Dermis microvascular lymphatic vessel endothelial cell (primary cell): ENCODE data around the gene CCNE1. TPM values are rescaled to one million over a fixed set of nuclear protein-coding genes. Genes with fewer than 3 reads are reported as not detected.
"Not testable (repeated sequence)": the region's sequence is repeated elsewhere in the genome, so short reads cannot be mapped to it uniquely, and the experiment has no call there.

ENCODE experiments used
- DNase-seq, 2 donors: peaks; one replicate each; pipeline versions ENCODE4 v3.0.0 to v3.0.0-alpha.2; 2010; ENCODE audit warnings: low read depth in 2 of 2
- total RNA-seq: library from RNA; depleted of rRNA; stranded (reverse); fragments of >200 nt; gene quantifications from 2 replicates; pipeline ENCODE4 v1.2.1, GENCODE V29; 2014

Gene CCNE1
- total RNA-seq, 1 donor from 2014 or later, result 4.0 TPM

DNA sequence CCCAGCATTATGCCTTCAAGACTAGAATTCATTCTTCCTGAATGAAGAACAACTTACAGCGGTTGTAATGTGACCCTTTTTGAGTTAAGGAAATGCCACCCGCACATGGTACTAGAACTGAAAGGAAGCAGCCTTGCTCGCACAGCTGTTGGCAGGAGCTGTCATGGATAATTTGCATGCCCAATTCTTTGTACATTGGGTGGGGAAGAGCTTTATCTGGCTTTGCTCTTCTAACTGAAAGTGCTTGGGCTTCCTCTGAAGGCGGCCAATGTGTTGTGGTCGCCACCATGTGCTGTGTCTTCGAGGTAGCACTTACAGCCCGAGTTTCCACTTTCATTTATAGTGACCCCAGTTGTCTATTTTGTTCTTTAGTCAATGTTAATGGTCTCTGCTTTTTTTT lies 3.4 kb downstream of the CCNE1 start:
- DNase-seq, result no peak

DNA sequence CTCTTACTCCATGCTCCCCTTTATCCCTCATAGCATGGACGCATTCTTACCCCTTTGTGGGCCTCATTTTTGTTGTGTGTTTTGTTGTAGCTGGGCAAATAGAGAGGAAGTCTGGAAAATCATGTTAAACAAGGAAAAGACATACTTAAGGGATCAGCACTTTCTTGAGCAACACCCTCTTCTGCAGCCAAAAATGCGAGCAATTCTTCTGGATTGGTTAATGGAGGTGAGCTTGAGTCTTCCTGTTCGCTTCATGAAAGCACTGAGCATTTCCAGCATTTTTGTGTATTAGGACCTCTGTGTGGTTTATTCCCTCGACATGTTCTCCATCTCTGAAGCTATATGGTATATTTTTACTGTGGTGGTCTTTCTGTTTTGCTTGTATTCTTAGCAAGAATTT lies 5.5 kb downstream of the CCNE1 start:
- no peak for DNase-seq

DNA sequence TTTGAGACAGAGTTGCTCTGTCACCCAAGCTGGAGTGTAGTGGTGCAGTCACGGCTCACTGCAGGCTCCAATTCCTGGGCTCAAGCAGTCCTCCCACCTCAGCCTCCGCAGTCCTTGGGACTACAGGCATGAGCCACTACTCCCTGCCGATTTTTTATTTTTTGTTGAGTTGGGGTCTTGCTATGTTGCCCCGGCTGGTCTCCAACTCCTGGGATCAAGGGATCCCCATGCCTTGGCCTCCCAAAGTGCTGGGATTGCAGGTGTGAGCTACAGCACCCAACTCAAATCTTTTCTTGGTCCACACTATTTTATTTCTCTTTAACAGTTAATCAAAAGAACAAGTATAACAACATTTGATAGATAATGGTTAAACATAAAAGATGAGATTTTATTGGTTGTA lies 7.5 kb downstream of the CCNE1 start:
- DNase-seq, result no peak

DNA sequence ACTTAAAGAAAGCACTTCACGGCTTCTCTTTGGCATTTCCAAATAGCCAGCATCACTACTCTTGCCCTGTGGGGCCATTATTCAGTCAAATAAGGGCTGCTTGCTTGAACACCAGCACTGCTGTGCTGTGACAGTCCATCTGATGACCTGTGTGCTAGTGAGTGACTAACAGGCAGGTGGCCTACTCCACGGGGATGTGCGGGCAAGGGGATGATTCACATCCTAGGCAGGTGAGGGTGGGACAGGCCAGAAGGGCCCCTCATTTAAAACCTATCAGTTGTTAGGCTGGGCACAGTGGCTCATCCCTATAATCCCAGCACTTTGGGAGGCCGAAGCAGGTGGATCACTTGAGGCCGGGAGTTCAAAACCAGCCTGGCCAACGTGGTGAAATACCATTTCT lies 8.2 kb downstream of the CCNE1 start:
- no peak for DNase-seq

DNA sequence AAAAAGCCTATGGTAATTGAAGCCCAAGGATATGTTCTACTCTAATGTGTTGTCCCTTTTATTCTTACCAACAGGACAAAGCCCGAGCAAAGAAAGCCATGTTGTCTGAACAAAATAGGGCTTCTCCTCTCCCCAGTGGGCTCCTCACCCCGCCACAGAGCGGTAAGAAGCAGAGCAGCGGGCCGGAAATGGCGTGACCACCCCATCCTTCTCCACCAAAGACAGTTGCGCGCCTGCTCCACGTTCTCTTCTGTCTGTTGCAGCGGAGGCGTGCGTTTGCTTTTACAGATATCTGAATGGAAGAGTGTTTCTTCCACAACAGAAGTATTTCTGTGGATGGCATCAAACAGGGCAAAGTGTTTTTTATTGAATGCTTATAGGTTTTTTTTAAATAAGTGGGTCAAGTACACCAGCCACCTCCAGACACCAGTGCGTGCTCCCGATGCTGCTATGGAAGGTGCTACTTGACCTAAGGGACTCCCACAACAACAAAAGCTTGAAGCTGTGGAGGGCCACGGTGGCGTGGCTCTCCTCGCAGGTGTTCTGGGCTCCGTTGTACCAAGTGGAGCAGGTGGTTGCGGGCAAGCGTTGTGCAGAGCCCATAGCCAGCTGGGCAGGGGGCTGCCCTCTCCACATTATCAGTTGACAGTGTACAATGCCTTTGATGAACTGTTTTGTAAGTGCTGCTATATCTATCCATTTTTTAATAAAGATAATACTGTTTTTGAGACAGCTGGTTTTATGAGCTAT lies 12.0 kb downstream of the CCNE1 start:
- no peak for DNase-seq

DNA sequence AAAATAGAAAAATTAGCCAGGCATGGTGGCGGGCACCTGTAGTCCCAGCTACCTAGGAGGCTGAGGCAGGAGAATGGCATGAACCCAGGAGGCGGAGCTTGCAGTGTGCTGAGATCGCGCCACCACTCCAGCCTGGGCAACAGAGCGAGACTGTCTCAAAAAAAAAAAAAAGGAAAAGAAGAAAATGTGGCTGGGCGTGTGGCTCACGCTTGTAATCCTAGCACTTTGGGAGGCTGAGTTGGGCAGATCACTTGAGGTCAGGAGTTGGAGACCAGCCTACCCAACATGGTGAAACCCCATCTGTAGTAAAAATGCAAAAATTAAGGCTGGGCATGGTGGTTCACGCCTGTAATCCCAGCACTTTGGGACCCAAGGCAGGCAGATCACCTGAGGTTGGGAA lies 13.5 kb downstream of the CCNE1 start:
- not testable (repeated sequence) for DNase-seq

DNA sequence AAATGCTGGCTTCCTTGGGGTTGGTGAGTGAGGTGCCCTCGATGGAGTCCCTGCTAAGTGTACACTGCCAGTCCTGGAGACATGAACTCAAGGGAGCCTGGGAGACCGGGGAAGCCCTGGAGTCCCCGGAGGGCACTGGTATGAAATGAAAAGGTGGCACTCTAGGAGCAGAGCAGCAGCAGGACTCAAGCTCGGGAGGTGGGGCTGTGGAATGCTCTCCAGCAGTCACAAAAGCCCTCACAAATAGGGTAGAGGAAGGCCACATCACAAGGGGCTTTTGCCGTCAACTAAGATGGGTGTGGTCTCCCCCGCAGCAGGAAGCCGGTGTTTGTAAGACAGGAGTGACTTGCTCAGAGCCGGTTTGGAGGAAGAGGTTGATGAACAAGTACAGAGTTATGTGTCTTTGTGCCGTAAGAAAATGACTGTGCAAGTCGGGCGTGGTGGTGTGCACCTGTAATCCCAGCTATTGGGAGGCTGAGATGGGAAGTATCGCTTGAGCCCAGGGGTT lies 19.3 kb downstream of the CCNE1 start:
- DNase-seq, result no peak

DNA sequence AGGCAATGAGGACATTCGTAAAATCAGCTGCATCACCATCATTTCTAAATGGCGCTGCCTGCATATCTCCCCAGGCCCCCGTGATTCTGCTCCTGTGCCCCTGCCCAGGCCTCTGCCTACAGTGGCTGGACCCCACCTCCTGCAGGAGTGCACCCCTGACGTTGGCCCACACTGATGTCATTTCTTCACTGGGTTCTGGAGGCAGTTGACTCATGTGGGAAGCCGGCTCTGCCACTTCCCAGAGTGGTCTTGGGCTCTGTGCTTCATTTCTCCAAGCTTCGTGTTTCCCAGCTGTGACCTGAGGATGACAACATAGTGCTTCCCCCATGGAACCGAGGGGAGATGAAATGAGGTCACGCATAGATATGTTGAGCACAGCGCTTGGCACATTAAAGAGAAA lies 19.9 kb downstream of the CCNE1 start:
- no peak for DNase-seq

DNA sequence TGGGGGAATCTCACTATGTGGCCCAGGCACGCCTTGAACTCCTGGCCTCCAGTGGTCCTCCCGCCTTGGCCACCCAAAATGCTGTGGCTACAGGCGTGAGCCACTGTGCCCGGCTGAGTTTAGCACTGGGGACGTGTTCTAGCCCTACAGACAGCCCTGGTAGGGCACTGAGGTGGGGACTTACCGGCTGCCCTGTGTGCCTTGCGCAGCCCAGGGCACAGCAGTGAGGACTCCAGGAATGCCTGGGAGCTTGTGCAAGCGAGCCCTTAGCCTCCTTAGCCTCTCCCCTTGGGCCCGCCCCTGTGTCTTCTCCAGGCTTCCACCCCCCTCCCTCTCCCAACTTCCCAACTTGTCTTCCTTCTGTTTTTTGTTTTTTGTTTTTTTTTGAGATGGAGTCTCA lies 21.0 kb downstream of the CCNE1 start:
- no peak for DNase-seq

DNA sequence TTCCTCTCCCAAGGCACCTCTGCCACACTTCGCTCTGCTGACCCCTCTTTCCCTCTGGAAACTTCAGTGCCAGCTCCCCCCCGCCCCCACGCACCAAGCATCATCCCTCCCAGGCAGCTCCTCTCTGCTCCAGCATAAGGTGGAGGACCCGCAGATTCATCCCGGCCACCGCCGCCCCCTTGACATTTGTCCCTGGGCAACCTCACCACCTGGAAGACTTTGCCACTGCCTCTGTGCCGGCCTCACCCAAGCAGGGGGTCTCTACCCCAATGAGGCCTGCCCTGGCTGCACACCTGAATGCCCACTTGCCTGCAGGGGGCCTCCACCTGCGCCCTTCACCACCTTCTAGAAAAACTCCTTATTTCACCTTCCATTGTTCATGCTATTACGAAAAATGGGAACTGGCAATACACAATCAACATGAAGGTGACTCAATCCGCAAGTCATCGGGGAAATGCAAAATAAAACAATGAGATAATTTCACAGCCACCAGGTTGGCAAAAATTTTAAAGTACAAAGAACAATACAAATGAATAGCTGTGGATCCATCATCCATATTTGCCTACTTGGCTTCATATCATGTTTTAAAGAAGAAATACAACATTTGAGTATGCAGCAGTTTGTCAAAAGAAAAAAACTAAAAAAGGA lies 21.9 kb downstream of the CCNE1 start:
- DNase-seq, result no peak

DNA sequence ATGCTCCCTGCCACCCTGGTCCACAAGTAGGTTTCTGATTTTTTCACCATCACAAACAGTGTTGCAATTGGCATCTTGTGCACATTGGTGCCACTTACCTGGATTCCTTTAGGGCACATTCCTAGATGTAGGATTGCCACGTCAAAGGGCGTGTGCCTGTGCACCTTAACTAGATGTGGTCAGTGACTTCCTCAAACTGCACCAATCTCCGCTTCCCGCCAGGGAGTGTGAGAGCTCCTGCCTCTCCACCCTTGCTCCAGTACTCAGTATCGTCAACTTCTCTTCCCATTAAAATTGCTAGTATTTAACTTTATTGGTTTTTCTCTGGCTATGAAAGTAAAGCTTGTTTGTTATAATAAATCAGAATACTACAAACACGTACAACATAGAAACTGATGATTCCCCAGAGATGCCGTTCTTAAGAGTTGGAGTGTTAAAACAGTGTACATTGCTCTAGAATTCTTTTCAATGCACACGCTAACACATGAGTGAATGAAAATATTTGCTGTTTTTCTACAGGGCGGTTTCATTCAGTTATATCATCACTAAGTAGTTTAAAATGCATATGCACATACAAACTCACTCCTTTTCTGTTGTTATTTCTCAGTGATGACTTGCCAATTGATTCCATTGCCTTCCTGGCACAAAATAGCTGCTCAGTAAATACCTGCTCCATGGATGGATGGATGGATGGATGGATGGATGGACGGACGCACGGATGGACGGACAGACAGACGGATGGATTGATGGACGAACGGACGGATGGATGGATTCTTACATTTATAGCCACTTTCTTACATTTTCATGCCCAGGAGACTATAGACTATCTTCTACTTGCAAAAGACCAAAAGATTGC lies 23.4 kb downstream of the CCNE1 start:
- DNase-seq, result no peak

DNA sequence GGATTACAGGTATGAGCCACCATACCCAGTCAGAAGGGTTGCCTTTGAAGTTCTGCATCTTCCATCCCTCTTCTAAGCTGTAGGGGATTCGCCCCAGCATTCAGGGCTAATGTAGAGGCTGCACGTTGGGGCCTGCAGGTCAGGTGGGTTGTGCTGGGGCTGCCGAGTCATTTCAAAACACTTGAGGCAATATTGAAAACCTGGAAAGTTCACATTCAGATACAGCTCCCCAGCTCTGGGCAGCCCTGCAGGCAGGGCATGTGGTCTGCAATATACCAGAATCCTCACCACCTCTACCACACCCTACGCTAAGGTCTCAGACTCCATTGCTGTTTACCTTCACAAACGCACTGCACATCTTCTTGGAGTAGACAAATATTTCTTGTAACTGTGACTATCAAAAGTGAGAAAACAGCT lies 24.6 kb downstream of the CCNE1 start:
- DNase-seq, result no peak

DNA sequence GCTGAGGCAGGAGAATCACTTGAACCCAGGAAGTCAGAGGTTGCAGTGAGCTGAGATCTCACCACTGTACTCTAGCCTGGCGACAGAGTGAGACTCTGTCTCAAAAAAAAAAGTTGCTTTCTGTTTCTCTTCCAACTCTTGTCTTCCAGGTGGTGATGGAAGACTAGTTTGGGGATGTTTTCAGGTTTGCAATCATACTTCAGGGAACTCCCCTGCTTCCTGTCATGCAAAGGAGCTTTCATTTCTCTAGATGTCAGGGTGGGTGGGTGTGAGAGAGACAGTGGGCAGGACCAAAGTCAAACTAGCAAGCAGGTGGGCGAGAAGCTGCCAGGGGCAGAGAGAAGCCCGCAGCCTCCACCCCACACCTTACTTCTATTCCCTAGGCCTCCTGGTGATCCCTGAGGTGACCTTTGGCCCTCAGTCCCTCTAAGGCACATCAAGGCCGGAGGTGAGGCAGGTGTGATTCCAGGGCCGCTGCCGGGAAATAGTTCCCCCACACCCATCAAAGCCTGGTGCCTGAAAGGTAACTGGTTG lies 25.7 kb downstream of the CCNE1 start:
- no peak for DNase-seq

DNA sequence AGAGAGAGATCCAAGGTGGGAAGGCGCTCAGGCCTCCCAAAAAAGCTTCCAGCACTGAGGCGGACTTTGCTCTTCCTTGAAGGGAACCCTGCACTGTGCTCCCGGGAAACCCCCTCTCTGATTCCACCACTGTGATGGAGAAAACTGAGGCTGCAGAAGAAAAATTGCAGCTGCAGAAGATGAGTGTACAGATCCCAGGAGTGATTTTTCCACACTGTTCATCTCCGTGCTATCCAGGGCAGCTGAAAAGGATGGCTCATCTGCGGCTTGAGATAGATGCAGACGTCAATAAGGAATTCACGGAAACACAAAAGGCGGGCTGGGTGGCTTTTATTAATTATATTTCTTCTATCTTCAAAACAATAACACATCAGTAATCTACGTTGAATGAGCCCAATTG lies 26.2 kb downstream of the CCNE1 start:
- no peak for DNase-seq

DNA sequence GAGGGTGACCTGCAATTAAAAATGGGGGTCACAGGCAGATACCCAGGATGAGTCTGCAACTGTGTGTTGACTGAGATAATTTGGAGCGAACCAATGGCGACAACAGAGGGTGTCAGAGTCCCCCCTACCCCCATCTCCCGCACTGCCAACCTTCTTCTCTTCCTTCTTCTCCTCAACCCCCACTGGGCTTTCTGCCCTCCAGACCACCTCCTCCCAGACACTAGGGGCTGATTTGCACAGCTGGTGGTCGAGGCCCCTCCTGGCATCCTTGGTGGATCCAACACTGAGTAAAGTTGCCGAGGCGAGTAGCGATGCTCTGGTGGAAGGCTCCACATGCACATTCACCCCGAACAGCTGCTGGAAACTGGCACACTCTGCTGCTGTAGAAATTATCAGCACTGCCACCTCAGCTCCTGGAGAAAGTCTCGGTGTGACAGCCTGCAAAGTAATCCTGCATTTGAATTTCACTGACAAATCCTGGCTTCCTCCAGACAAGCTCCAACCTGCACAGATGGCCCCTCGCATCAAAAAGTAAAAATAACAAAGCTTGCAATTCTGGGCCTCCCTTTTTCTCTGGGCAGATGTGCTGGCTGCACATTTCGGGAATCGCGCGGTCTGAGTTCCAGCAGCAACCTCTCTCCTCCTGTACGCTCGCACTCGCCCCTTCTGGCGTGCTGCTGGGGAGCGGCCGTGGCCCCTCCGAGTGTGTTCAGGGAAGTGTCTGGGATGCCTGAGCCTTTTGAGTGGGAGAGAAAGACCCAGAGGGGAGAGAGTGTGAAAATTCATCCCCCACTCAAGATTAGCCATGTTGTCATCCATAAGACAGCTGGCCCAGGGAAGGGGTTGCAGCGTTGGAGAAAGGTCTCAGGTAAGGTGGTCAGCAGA lies 28.5 kb downstream of the CCNE1 start:
- no peak for DNase-seq

DNA sequence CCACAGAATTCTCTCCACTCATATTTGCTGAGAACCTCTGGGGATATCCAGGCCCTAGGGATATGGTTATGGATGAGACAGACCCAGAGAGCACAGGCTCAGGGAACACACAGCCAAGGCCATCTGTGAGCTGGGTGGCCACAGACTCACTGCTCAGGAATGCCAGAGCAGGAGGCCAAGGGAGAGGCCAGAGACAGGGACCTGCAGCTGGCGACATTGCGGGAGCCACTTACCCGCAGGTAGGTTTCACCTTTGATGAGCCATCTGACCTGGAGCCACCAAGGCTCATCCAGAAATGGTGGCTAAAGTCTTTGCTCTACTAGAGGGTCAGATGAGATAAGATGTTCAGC lies 29.4 kb downstream of the CCNE1 start:
- no peak for DNase-seq

DNA sequence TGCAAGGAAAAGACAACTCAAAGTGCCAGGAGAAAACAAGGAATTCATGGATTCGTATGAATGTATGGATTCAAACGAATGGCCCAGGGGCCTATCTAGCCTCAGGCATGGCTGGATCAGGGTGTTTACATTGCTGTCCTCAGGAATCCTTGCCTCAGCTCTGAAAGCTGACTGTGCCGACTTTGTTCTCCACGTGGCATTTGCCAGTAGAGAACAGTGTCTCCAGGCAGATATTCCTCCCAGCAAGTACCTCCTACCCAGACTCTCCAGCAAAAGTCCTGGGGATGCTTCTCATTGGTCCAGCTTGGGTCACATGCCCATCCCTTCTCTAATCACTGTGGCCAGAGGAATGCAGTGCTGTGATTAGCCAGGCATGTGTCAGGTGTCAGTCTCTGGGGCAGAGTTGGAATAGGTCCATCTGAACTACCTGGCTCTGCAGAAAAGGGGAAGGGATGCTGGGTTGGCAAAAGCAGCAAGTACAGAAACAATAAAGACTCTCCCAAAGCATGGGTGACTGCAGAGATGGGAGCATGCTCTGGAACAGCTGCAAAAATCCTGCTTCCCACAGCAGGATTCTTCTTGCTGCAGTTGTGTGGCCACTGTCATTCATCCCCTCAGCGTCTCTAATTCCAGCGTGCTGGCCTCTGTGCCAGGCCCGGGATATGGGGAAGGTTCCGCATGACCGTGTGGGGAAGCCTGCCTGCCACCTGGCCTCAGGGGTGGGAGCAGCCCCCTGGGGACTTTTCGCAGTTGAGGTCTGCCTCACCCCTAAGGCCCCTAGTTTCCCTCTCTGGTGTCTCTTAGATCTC lies 30.0 kb downstream of the CCNE1 start:
- DNase-seq, result peak in 1 of 2 donors; percentile 37

DNA sequence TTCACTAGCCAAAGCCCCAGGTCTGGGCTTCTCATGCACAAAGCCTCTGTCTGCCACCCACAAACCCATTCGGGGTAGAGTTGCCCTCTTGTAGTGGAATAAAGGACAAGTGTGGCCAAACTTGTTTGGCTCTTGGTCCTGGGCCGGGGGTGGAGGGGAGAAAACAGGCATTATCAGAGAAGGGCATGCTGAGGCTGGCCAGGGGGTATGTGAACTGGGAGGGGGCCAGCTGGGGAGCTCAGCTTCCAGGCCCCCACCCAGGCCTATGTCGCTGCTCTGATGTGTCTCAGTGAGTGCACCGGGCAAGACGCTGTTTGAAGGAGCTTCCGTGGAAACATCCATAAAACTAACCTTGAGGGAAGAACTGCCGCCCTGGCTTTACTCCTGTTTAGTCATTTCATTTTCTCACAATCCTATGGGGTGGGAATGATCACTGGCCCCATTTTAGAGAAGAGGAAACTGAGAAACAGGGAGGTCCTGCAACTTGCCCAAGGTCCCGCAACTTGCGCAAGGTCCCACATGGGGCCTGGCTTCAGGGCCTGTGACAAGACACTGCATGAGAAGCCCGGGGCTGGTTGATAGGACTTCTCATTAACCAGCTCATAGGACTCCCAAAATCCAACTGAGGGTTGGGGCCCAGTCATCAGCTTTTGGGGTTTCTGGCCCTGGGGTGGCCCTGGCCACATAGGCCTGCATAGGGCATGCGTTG lies 30.8 kb downstream of the CCNE1 start:
- DNase-seq, result no peak

DNA sequence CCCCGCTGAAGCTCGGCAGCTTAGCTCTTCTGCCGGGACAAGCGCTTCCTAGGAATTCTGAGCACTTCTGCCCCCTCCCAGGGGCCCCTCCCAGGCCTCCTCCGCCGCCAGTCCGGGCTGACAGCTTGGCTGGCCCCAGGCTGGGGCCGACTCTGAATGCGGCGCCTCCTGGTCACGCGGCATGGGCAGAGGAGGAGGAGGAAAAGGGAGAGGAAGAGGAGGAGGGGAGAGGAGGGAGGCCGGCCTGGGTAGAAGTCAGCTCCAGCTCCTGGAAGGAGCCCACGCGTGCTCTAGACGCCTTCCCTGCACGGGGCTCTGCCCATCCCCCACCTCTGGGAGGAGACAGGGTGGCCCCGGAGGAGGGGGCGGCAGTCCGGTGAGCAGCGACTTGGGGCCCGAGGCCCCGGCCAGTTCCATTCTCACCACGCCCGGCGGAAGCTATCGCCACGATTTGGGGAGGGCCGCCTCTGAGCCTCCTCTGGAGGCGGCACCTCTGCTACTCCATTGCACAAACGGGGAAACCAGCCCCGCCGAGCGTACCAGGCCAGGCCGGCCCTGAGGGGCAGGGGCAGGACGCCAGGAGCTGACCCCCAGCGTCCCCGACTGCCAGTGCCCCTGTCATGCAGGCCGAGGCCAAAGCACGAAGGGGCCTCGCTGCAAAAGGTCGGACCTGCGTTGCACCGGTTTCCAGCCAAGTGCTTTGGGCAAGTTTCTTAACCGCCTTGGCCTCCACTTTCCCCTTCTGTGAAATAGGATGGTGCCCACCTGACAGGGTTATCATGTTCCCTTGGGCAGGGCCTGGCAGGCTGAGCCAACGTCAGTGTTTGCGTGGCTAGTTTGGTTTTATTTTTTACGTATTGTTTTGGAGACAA lies 31.6 kb downstream of the CCNE1 start:
- no peak for DNase-seq
